Measurements from ENCODE around the gene TSC22D2. TPM values are rescaled to one million over a fixed set of nuclear protein-coding genes. Genes with fewer than 3 reads are reported as not detected.

Gene TSC22D2
- total and polyA plus RNA-seq, 2 experiments from 2014 or later, result 11.5 to 27.5 TPM

DNA sequence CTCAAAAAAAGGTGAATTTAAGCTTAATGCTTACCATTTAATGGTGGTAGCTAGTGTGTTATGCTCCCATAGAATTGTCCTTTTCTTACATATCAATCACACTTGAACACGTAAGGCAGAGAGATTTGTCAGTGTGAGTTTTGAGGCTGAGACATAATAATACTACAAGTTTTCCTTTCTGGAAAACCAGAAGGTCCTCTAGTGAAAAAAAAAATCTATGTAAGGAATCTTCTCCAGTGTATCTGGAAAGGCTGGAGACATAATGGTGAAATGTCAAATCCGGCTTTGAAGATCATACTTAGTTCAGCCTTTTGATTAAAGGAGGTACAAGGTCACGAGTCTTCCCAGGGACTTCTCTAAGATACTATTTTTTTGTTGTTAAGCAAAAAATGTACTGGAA is 3.4 kb downstream of the TSC22D2 start:
- Histone ChIP-seq H3K36me3 (ENCODE audit: low read depth) (peaks cover 30% of the 10 kb centered on the region), H3K9ac (peak overlapping the region; percentile 95), H3K27ac (peak overlapping the region; percentile 99), H3K79me2 (ENCODE audit: insufficient read depth) (peaks cover 82% of the 10 kb centered on the region), H3K9me3 (ENCODE audit: low read depth) (no peaks in the 10 kb centered on the region), H4K20me1 (ENCODE audit: insufficient read depth) (peaks cover 33% of the 10 kb centered on the region), H2AFZ (no peak overlapping the region), H3K4me1 (ENCODE audit: insufficient read depth) (peaks cover 37% of the 10 kb centered on the region), H3K9me2 (ENCODE audit: insufficient read depth) (no peaks in the 10 kb centered on the region), H3F3A (ENCODE audit: insufficient read depth) (peaks cover 64% of the 10 kb centered on the region), H3K4me3 (peak overlapping the region; percentile 81), H3K27me3 (replicated peaks; ENCODE audit: insufficient read depth) (no peaks in the 10 kb centered on the region), H3K4me2 (ENCODE audit: unreplicated experiment) (peak overlapping the region; percentile 99)
- TF ChIP-seq EZH2 (IDR thresholded peaks at IDR 0.05; ENCODE audit: insufficient read depth, poor library complexity, severe bottlenecking), result no peak
- no peak for TF ChIP-seq EZH2phosphoT487 (IDR thresholded peaks at IDR 0.05; ENCODE audit: insufficient read depth, low read depth)
- WGBS, 2 experiments (ENCODE audit: low coverage in 1 of 2, low lambda C conversion rate in 2 of 2, missing lambda C conversion rate in 2 of 2), result 1 to 2% methylated on average over 3 of the region's 3 CpGs
- in situ Hi-C loops (cut with MboI), result loop anchor here (10.0 kb wide), 1 partner anchor 187 kb away; no protein-coding TSS in a partner anchor
- no peak for DNase-seq

- no peaks in the 10 kb centered on the region for H3K9me3 ChIP-seq (ENCODE audit: low read depth)
- no peak overlapping the region for H2AFZ ChIP-seq
- H3K4me2 ChIP-seq (ENCODE audit: unreplicated experiment), result peak overlapping the region; percentile 99
- H4K20me1 ChIP-seq (ENCODE audit: insufficient read depth), result peaks cover 33% of the 10 kb centered on the region
- no peaks in the 10 kb centered on the region for H3K9me2 ChIP-seq (ENCODE audit: insufficient read depth)
- H3K4me1 ChIP-seq (ENCODE audit: insufficient read depth), result peaks cover 37% of the 10 kb centered on the region
- 13 to 27% methylated on average over 2 of the region's 2 CpGs for WGBS, 2 experiments (ENCODE audit: low coverage in 1 of 2, low lambda C conversion rate in 2 of 2, missing lambda C conversion rate in 2 of 2)
- no peaks in the 10 kb centered on the region for H3K27me3 ChIP-seq (replicated peaks; ENCODE audit: insufficient read depth)
- peak overlapping the region; percentile 95 for H3K9ac ChIP-seq
- H3K27ac ChIP-seq, result peak overlapping the region; percentile 99
- H3F3A ChIP-seq (ENCODE audit: insufficient read depth), result peaks cover 62% of the 10 kb centered on the region
- TF ChIP-seq EZH2 (IDR thresholded peaks at IDR 0.05; ENCODE audit: insufficient read depth, poor library complexity, severe bottlenecking), result no peak
- no peak for TF ChIP-seq EZH2phosphoT487 (IDR thresholded peaks at IDR 0.05; ENCODE audit: insufficient read depth, low read depth)
- in situ Hi-C loops (cut with MboI), result loop anchor here (10.0 kb wide), 1 partner anchor 187 kb away; no protein-coding TSS in a partner anchor
- DNase-seq, result peak; percentile 44
- peak overlapping the region; percentile 81 for H3K4me3 ChIP-seq
- H3K36me3 ChIP-seq (ENCODE audit: low read depth), result peaks cover 34% of the 10 kb centered on the region
- peaks cover 82% of the 10 kb centered on the region for H3K79me2 ChIP-seq (ENCODE audit: insufficient read depth)
These were observed 3.9 kb downstream of the TSC22D2 start for GRCh38 chr3:150411976-150412375.

DNA sequence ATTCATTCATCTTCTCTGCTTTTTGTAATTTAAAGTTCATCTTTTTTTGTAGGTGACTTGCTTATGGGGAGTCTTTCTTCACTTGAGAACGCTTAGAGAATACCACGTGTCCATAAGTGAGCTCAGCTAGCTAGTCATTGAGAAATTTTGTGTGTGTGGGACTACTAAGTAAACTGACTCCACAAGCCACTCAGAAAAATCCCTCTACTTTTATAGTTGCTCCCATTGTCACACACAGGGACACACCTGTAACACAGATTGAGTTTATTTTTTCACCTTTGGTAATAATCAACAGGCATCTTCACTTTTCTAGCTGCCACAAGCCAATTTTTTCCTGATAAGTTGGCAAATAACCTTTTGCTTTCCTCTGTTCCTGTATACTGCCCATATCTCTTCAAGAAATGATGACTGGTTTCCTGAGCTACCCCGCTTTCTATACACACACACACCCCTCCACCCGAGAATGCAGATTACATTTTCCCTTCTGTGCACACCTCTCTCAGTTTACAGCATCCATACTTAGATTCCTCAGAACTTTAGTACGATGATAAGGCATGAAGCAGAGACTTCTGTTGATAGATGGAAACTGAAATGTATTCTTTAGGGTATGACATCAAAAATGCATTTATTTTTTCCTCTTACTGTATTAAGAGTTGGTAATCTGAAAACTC is 4.6 kb downstream of the TSC22D2 start:
- H3K4me1 ChIP-seq (ENCODE audit: insufficient read depth), result peaks cover 41% of the 10 kb centered on the region
- no peaks in the 10 kb centered on the region for H3K9me2 ChIP-seq (ENCODE audit: insufficient read depth)
- peak overlapping the region; percentile 81 for H3K4me3 ChIP-seq
- in situ Hi-C loops (cut with MboI), result loop anchor here (10.0 kb wide), 1 partner anchor 188 kb away; no protein-coding TSS in a partner anchor
- H3K4me2 ChIP-seq (ENCODE audit: unreplicated experiment), result peak overlapping the region; percentile 99
- H2AFZ ChIP-seq, result no peak overlapping the region
- H3K27me3 ChIP-seq (replicated peaks; ENCODE audit: insufficient read depth), result no peaks in the 10 kb centered on the region
- DNase-seq, result peak; percentile 90
- H3K9me3 ChIP-seq (ENCODE audit: low read depth), result no peaks in the 10 kb centered on the region
- peak overlapping the region; percentile 95 for H3K9ac ChIP-seq
- TF ChIP-seq EZH2 (IDR thresholded peaks at IDR 0.05; ENCODE audit: insufficient read depth, poor library complexity, severe bottlenecking), result no peak
- no peak for TF ChIP-seq EZH2phosphoT487 (IDR thresholded peaks at IDR 0.05; ENCODE audit: insufficient read depth, low read depth)
- H3F3A ChIP-seq (ENCODE audit: insufficient read depth), result peaks cover 62% of the 10 kb centered on the region
- 1 to 3% methylated on average over 5 of the region's 5 CpGs for WGBS, 2 experiments (ENCODE audit: low coverage in 1 of 2, low lambda C conversion rate in 2 of 2, missing lambda C conversion rate in 2 of 2)
- peaks cover 87% of the 10 kb centered on the region for H3K79me2 ChIP-seq (ENCODE audit: insufficient read depth)
- peak overlapping the region; percentile 99 for H3K27ac ChIP-seq
- peaks cover 33% of the 10 kb centered on the region for H4K20me1 ChIP-seq (ENCODE audit: insufficient read depth)
- H3K36me3 ChIP-seq (ENCODE audit: low read depth), result peaks cover 36% of the 10 kb centered on the region

GRCh38 chr3:150414258-150414657 is 6.2 kb downstream of the TSC22D2 start:
- Histone ChIP-seq H3K9ac (peak overlapping the region; percentile 95), H3K4me3 (peak overlapping the region; percentile 81), H3K4me1 (ENCODE audit: insufficient read depth) (peaks cover 57% of the 10 kb centered on the region), H3K9me3 (ENCODE audit: low read depth) (no peaks in the 10 kb centered on the region), H4K20me1 (ENCODE audit: insufficient read depth) (peaks cover 33% of the 10 kb centered on the region), H3K4me2 (ENCODE audit: unreplicated experiment) (peak overlapping the region; percentile 99), H3K36me3 (ENCODE audit: low read depth) (peaks cover 36% of the 10 kb centered on the region), H3K9me2 (ENCODE audit: insufficient read depth) (no peaks in the 10 kb centered on the region), H3K27me3 (replicated peaks; ENCODE audit: insufficient read depth) (no peaks in the 10 kb centered on the region), H3K79me2 (ENCODE audit: insufficient read depth) (peaks cover 100% of the 10 kb centered on the region), H3K27ac (peak overlapping the region; percentile 99), H2AFZ (no peak overlapping the region), H3F3A (ENCODE audit: insufficient read depth) (peaks cover 73% of the 10 kb centered on the region)
- in situ Hi-C loops (cut with MboI), result loop anchor here (10.0 kb wide), 1 partner anchor 189 kb away; no protein-coding TSS in a partner anchor
- 9 to 14% methylated on average over 3 of the region's 3 CpGs for WGBS, 2 experiments (ENCODE audit: low coverage in 1 of 2, low lambda C conversion rate in 2 of 2, missing lambda C conversion rate in 2 of 2)
- DNase-seq, result peak; percentile 83
- TF ChIP-seq EZH2 (IDR thresholded peaks at IDR 0.05; ENCODE audit: insufficient read depth, poor library complexity, severe bottlenecking) (no peak), EZH2phosphoT487 (IDR thresholded peaks at IDR 0.05; ENCODE audit: insufficient read depth, low read depth) (no peak)

Measured in GM23248 (cell line).